Right atrium auricular region (tissue), 2 donors: ENCODE data around the gene TCP11L1. TPM values are rescaled to one million over a fixed set of nuclear protein-coding genes. Genes with fewer than 3 reads are reported as not detected.

ENCODE experiments used
- DNase-seq: peaks from one replicate; pipeline ENCODE4 v3.0.0-alpha.2; 2019; ENCODE audit warnings: low spot score
- H3K27ac ChIP-seq, 2 donors: fragments of 200-600 bp; sonication (generic); 1 replicate in 1 of 2; 2 replicates in 1 of 2; pipeline ENCODE4 v1.5.1; 2016 to 2019
- H3K27me3 ChIP-seq, 2 donors: fragments of 200-600 bp; sonication (generic); one replicate each; pipeline versions ENCODE4 v1.5.1 to v1.6.0; 2017 to 2019
- H3K36me3 ChIP-seq: fragments of 200-600 bp; sonication (generic); one replicate; pipeline ENCODE4 v1.5.1; 2016
- H3K4me1 ChIP-seq, 2 donors: fragments of 200-600 bp; sonication (generic); one replicate each; pipeline versions ENCODE4 v1.5.1 to v1.6.0; 2017 to 2019
- H3K4me3 ChIP-seq, 2 donors: fragments of 200-600 bp; sonication (generic); 1 replicate in 1 of 2; 2 replicates in 1 of 2; pipeline ENCODE4 v1.5.1; 2017 to 2019; ENCODE audit warnings: mild to moderate bottlenecking in 1 of 2, moderate library complexity in 1 of 2
- H3K9me3 ChIP-seq, 2 donors: fragments of 200-600 bp; sonication (generic); one replicate each; pipeline ENCODE4 v1.5.1; 2019
- CTCF ChIP-seq, 2 donors: fragments of 200-600 bp; sonication (generic); IDR thresholded peaks; one replicate each; pipeline ENCODE4 v1.5.1; 2019; ENCODE audit warnings: antibody characterized with exemption in 2 of 2
- total RNA-seq, 2 donors: library from RNA; depleted of rRNA; stranded (reverse); fragments of >200 nt; gene quantifications; one replicate each; pipeline ENCODE4 v1.1.0, GENCODE V29; 2016

The TCP11L1 gene
- total RNA-seq, 2 donors from 2014 or later, result 11.9 to 15.3 TPM

GRCh38 chr11:33001281-33001680 is 38.1 kb upstream of the TCP11L1 start:
- TF ChIP-seq CTCF (IDR thresholded peaks at IDR 0.05), result no peak
- DNase-seq, result no peak
- Histone ChIP-seq H3K27me3 (no peaks in the 10 kb centered on the region), H3K4me3 (no peak overlapping the region), H3K27ac (no peak overlapping the region), H3K4me1 (no peaks in the 10 kb centered on the region), H3K9me3 (peaks cover 0 to 6% of the 10 kb centered on the region in 2 donors), H3K36me3 (no peaks in the 10 kb centered on the region)

GRCh38 chr11:33001751-33002542 is 37.4 kb upstream of the TCP11L1 start:
- H3K4me3 ChIP-seq, result no peak overlapping the region
- no peak for DNase-seq
- H3K27me3 ChIP-seq, result no peaks in the 10 kb centered on the region
- peaks cover 0 to 6% of the 10 kb centered on the region in 2 donors for H3K9me3 ChIP-seq
- no peak overlapping the region for H3K27ac ChIP-seq
- no peak for TF ChIP-seq CTCF (IDR thresholded peaks at IDR 0.05)
- H3K4me1 ChIP-seq, result no peaks in the 10 kb centered on the region
- no peaks in the 10 kb centered on the region for H3K36me3 ChIP-seq

GRCh38 chr11:33005175-33005574 is 34.2 kb upstream of the TCP11L1 start:
- no peak for TF ChIP-seq CTCF (IDR thresholded peaks at IDR 0.05)
- Histone ChIP-seq H3K36me3 (no peaks in the 10 kb centered on the region), H3K27ac (no peak overlapping the region), H3K4me1 (no peaks in the 10 kb centered on the region), H3K4me3 (no peak overlapping the region), H3K27me3 (no peaks in the 10 kb centered on the region), H3K9me3 (no peaks in the 10 kb centered on the region)
- no peak for DNase-seq

- DNase-seq, result no peak
- TF ChIP-seq CTCF (IDR thresholded peaks at IDR 0.05), result no peak
- H3K36me3 ChIP-seq, result no peaks in the 10 kb centered on the region
- no peaks in the 10 kb centered on the region for H3K4me1 ChIP-seq
- H3K9me3 ChIP-seq, result no peaks in the 10 kb centered on the region
- H3K27me3 ChIP-seq, result no peaks in the 10 kb centered on the region
- H3K4me3 ChIP-seq, result no peak overlapping the region
- no peak overlapping the region for H3K27ac ChIP-seq
Observed at GRCh38 chr11:33006010-33006409, 33.4 kb upstream of the TCP11L1 start.

- Histone ChIP-seq H3K27ac (no peak overlapping the region), H3K27me3 (no peaks in the 10 kb centered on the region), H3K36me3 (no peaks in the 10 kb centered on the region), H3K4me1 (no peaks in the 10 kb centered on the region), H3K4me3 (no peak overlapping the region), H3K9me3 (no peaks in the 10 kb centered on the region)
- TF ChIP-seq CTCF (IDR thresholded peaks at IDR 0.05), result no peak
- DNase-seq, result no peak
Observed at GRCh38 chr11:33013755-33014154, 25.6 kb upstream of the TCP11L1 start.
